ENCODE data around the gene RAB26.

- TF ChIP-seq ZFP3 (CRISPR knock-in tag; IDR thresholded peaks at IDR 0.05) (no peak), ZC3H10 (CRISPR knock-in tag; IDR thresholded peaks at IDR 0.05) (no peak), RARB (CRISPR knock-in tag; IDR thresholded peaks at IDR 0.05) (no peak)
Measured at GRCh38 chr16:2142942-2143877, 5.2 kb upstream of the RAB26 start.

Data from SK-N-SH treated with all-trans-retinoic acid at 6 μM for 48 hours (cell line).